HL-60/S4 (cell line): ENCODE data around the gene HMX1.

ENCODE experiments used
- in situ Hi-C: fragments of 300-500 bp; cut with MboI; formaldehyde crosslinking; loops from 2 replicates; pipeline ENCODE4 v1.14.3; 2022; ENCODE audit warnings: low sequenced_read_pairs

HMX1 gene

GRCh38 chr4:8846826-8847225 lies 24.8 kb downstream of the HMX1 start:
- in situ Hi-C loops: no loop called here

- in situ Hi-C loops: no loop called here
These were observed 25.5 kb downstream of the HMX1 start for GRCh38 chr4:8846046-8846720.

GRCh38 chr4:8844976-8845690 lies 26.5 kb downstream of the HMX1 start:
- in situ Hi-C loops: no loop called here

- in situ Hi-C loops: no loop called here
These were observed 28.0 kb downstream of the HMX1 start for GRCh38 chr4:8843597-8843996.

- in situ Hi-C loops: no loop called here
These were observed 29.0 kb downstream of the HMX1 start for GRCh38 chr4:8842614-8843013.

GRCh38 chr4:8841678-8842268 lies 29.9 kb downstream of the HMX1 start:
- in situ Hi-C loops: no loop called here

- in situ Hi-C loops: no loop called here
These were observed 30.7 kb downstream of the HMX1 start for GRCh38 chr4:8840816-8841455.

- in situ Hi-C loops: no loop called here
These were observed 31.4 kb downstream of the HMX1 start for GRCh38 chr4:8840006-8840793.

- in situ Hi-C loops: no loop called here
These were observed 32.6 kb downstream of the HMX1 start for GRCh38 chr4:8838961-8839431.

- in situ Hi-C loops: no loop called here
These were observed 33.2 kb downstream of the HMX1 start for GRCh38 chr4:8838296-8838960.

GRCh38 chr4:8837181-8837841 lies 34.3 kb downstream of the HMX1 start:
- in situ Hi-C loops: no loop called here

GRCh38 chr4:8836664-8837171 lies 34.9 kb downstream of the HMX1 start:
- in situ Hi-C loops: no loop called here

GRCh38 chr4:8835521-8836365 lies 35.9 kb downstream of the HMX1 start:
- in situ Hi-C loops: no loop called here

GRCh38 chr4:8834681-8835220 lies 36.9 kb downstream of the HMX1 start:
- in situ Hi-C loops: no loop called here

GRCh38 chr4:8832113-8832915 lies 39.3 kb downstream of the HMX1 start:
- in situ Hi-C loops: no loop called here

- in situ Hi-C loops: no loop called here
These were observed 40.2 kb downstream of the HMX1 start for GRCh38 chr4:8831221-8832112.
